T-helper 1 cell treated with Interleukin-12 subunit alpha and Interleukin-12 subunit beta and Interleukin-4 antibody, amounts not matched to agents 30 μg/mL and 1 μg/mL, for 36 hours (primary cell): ENCODE results near the gene CDH24.

ENCODE experiments used
- H3K27ac Mint-ChIP-seq: one replicate; pipeline ENCODE4 v1.8.0; 2021; ENCODE audit warnings: mild to moderate bottlenecking, mixed read lengths
- H3K27me3 Mint-ChIP-seq: one replicate; pipeline ENCODE4 v1.8.0; 2021; ENCODE audit warnings: low read depth, mixed read lengths
- H3K36me3 Mint-ChIP-seq: one replicate; pipeline ENCODE4 v1.8.0; 2021; ENCODE audit warnings: low read depth, mixed read lengths
- H3K4me1 Mint-ChIP-seq: one replicate; pipeline ENCODE4 v1.8.0; 2021; ENCODE audit warnings: low read depth, mixed read lengths
- H3K4me3 Mint-ChIP-seq: one replicate; pipeline ENCODE4 v1.8.0; 2021; ENCODE audit warnings: mild to moderate bottlenecking, moderate library complexity, mixed read lengths
- H3K9me3 Mint-ChIP-seq: one replicate; pipeline ENCODE4 v1.8.0; 2021; ENCODE audit warnings: mixed read lengths

Gene CDH24

GRCh38 chr14:23094666-23095195 lies 37.4 kb upstream of the CDH24 start, which contains the start of gene ACIN1:
Gene ACIN1, minus strand, starts transcription at chr14:23095136. Its CDS starts 24 bp downstream, at chr14:23095112.
- Mint-ChIP-seq H3K9me3 (no peaks in the 10 kb centered on the region), H3K4me3 (no peak within 1 kb of the TSS), H3K27me3 (no peaks in the 10 kb centered on the region), H3K4me1 (peaks cover 25% of the 10 kb centered on the region), H3K27ac (no peak within 1 kb of the TSS), H3K36me3 (peaks cover 27% of the 10 kb centered on the region)

DNA sequence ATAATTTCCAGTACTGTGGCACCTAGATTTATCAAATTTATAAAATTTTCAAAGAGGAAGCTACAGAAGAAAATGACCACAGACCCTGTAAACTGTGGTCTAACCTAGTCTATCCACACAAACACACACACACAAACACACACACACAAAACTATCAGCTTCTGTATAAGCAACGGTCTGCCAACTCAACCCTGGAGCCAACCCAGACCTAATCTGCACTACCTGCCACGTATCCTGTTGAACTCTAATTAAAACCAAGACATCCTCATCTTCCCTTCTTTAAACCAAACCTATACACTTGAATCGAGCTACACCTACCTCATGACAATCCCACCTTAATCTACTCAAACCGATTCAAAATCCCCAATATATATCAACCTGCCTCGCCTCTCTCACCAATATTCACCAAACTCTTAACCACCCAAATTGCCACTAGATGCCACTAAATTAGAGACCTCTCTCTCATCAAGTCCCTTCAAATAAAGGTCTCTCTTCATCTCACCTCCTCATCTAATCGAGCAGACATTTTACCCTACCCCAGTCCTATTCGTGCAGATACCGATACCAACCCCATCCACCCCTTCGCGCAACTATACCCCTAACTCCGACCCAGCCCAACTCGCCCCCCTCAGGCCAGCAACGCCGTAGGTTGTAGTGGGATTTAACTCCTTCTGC lies 36.8 kb upstream of the CDH24 start:
- H3K27me3 Mint-ChIP-seq = no peaks in the 10 kb centered on the region
- no peak overlapping the region for H3K4me3 Mint-ChIP-seq
- peaks cover 25% of the 10 kb centered on the region for H3K4me1 Mint-ChIP-seq
- no peak overlapping the region for H3K27ac Mint-ChIP-seq
- H3K36me3 Mint-ChIP-seq = peaks cover 31% of the 10 kb centered on the region
- no peaks in the 10 kb centered on the region for H3K9me3 Mint-ChIP-seq

DNA sequence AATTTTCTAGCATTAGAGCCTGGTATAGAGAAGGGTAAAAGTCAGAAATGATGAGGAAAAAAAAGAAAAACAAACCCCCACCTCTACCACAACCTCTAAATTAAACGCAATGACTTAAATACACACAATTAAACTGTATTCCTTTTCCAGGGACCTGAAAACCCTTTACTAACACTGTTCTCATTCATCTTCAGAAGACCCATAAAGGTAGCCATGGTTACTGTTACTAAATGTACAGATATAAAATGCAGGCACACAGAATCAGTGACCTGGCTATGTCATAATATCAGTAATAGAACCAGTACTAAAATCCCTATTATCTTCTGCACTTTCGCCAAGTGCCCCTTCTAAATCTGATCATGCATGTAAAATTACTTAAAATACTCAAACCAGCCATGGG lies 36.2 kb upstream of the CDH24 start:
- Mint-ChIP-seq H3K4me1 (peaks cover 25% of the 10 kb centered on the region), H3K9me3 (no peaks in the 10 kb centered on the region), H3K27me3 (no peaks in the 10 kb centered on the region), H3K27ac (no peak overlapping the region), H3K36me3 (peaks cover 30% of the 10 kb centered on the region), H3K4me3 (no peak overlapping the region)

DNA sequence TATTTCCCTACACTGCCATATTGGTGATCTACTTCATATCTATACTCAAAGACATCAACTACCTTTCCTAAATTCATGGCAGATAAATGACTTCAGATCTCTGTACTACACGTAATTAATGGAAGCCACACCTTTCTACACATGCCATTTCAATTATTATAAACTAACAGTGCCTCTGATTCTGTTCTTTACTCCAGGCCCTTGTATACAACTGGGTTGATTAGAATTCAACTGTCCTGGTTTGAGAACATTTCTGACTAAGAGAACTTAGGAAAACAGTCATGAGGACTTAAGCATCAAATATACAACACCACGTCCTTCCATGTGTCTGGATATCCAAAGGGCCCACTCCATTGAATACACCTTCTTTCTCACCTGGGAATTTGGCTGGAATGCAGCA lies 35.8 kb upstream of the CDH24 start:
- Mint-ChIP-seq H3K27me3 (no peaks in the 10 kb centered on the region), H3K4me1 (peaks cover 25% of the 10 kb centered on the region), H3K4me3 (no peak overlapping the region)

GRCh38 chr14:23091294-23092225 lies 34.2 kb upstream of the CDH24 start:
- no peak overlapping the region for H3K4me3 Mint-ChIP-seq
- no peaks in the 10 kb centered on the region for H3K27me3 Mint-ChIP-seq
- H3K9me3 Mint-ChIP-seq = no peaks in the 10 kb centered on the region
- peaks cover 31% of the 10 kb centered on the region for H3K36me3 Mint-ChIP-seq
- no peak overlapping the region for H3K27ac Mint-ChIP-seq
- H3K4me1 Mint-ChIP-seq = peaks cover 15% of the 10 kb centered on the region

More for the DNA sequence above, 35.8 kb upstream of the CDH24 start:
- H3K36me3 Mint-ChIP-seq = peaks cover 27% of the 10 kb centered on the region
- peak overlapping the region; percentile 13 for H3K27ac Mint-ChIP-seq
- no peaks in the 10 kb centered on the region for H3K9me3 Mint-ChIP-seq

DNA sequence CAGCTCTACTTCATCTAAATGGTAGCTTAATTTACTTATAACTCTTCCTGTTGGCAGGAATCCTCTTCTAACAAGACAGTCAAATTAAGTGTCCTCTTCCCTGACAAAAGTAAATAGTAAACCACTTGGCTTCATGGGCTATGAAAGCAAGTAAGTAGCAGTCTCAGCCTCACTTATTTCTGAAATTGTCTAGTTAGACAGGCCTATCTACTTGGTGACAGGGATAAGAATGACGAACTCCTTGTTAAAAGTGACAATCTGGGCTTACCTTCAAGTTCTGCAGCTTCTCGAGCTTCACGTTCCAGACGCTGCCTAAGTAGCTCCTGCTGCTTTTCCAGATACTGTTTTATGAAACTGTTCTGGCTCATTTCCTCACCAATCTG lies 32.9 kb upstream of the CDH24 start:
- Mint-ChIP-seq H3K9me3 (no peaks in the 10 kb centered on the region), H3K27ac (no peak overlapping the region), H3K4me3 (no peak overlapping the region), H3K4me1 (peaks cover 20% of the 10 kb centered on the region), H3K27me3 (no peaks in the 10 kb centered on the region), H3K36me3 (peaks cover 41% of the 10 kb centered on the region)

GRCh38 chr14:23089498-23090253 lies 32.4 kb upstream of the CDH24 start:
- Mint-ChIP-seq H3K36me3 (peaks cover 46% of the 10 kb centered on the region), H3K4me3 (no peak overlapping the region), H3K27me3 (no peaks in the 10 kb centered on the region), H3K4me1 (peaks cover 20% of the 10 kb centered on the region), H3K9me3 (no peaks in the 10 kb centered on the region), H3K27ac (no peak overlapping the region)

DNA sequence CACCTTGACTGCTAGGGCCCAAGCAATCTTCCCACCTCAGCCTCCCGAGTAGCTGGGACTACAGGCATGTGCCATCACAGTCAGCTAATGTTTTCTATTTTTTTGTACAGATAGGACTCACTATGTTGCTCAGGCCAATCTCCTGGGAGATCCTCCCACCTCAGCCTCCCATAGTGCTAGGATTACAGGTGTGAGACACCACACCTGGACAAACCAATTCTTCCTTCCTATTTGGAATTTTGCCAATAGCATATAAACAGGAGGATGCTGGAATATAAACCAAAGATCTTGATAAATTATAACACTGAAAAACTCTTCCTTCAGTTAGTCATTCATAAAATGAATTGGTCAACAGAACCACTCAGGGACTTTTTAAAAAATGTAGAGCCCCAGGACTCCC lies 29.2 kb upstream of the CDH24 start:
- peaks cover 44% of the 10 kb centered on the region for H3K36me3 Mint-ChIP-seq
- no peak overlapping the region for H3K4me3 Mint-ChIP-seq
- peaks cover 10% of the 10 kb centered on the region for H3K4me1 Mint-ChIP-seq

DNA sequence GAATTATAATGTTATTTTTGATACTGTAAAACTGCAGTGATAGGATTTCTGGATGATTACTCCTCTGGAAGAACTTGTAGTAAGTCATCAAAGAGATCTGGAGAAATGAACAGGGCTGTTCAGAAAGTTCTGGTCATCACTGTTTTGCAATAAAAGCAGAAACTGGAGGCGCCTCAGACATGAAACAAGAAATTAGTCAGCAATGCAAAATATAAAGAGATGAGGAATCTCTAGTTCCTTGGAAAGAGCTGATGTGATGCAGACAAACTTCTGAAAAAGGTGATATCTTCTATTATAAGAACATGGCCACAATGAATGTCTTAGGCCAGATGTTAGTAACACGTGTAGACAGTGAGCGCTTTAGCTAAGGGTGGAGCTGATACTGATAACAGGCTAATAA lies 28.1 kb upstream of the CDH24 start:
- H3K9me3 Mint-ChIP-seq = no peaks in the 10 kb centered on the region
- H3K36me3 Mint-ChIP-seq = peaks cover 51% of the 10 kb centered on the region
- H3K4me1 Mint-ChIP-seq = peaks cover 10% of the 10 kb centered on the region
- no peak overlapping the region for H3K4me3 Mint-ChIP-seq
- no peak overlapping the region for H3K27ac Mint-ChIP-seq
- no peaks in the 10 kb centered on the region for H3K27me3 Mint-ChIP-seq

More for the DNA sequence above, 29.2 kb upstream of the CDH24 start:
- Mint-ChIP-seq H3K9me3 (no peaks in the 10 kb centered on the region), H3K27me3 (no peaks in the 10 kb centered on the region), H3K27ac (no peak overlapping the region)

- Mint-ChIP-seq H3K27me3 (no peaks in the 10 kb centered on the region), H3K27ac (no peak overlapping the region), H3K4me3 (no peak overlapping the region), H3K9me3 (no peaks in the 10 kb centered on the region), H3K36me3 (peaks cover 57% of the 10 kb centered on the region), H3K4me1 (peaks cover 2% of the 10 kb centered on the region)
Observed at GRCh38 chr14:23080474-23080873, 23.2 kb upstream of the CDH24 start.

DNA sequence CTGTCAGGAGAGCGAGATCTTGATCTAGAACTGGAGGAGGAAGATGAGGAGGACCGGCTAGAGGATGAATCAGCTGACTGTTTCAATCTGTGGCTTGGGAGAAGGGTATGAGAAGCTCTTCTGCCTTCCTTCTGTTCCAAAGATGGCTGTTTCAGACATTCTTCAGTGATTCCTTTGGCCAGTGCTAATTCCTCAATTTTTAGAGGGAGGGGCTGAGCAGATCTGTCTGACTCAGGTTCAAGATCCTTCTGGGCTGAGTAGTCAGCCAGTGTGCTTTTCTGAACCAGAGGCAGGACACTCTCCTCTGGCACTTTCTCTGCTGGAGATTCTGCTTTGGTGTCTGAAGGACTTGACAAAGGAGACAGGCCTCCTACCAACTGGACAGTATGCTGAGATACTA lies 22.4 kb upstream of the CDH24 start:
- no peak overlapping the region for H3K27ac Mint-ChIP-seq
- H3K4me1 Mint-ChIP-seq = no peaks in the 10 kb centered on the region
- H3K27me3 Mint-ChIP-seq = no peaks in the 10 kb centered on the region
- peaks cover 55% of the 10 kb centered on the region for H3K36me3 Mint-ChIP-seq
- no peaks in the 10 kb centered on the region for H3K9me3 Mint-ChIP-seq
- no peak overlapping the region for H3K4me3 Mint-ChIP-seq

GRCh38 chr14:23078692-23079116 lies 21.4 kb upstream of the CDH24 start:
- Mint-ChIP-seq H3K27ac (no peak overlapping the region), H3K9me3 (no peaks in the 10 kb centered on the region), H3K36me3 (peaks cover 55% of the 10 kb centered on the region), H3K4me3 (no peak overlapping the region), H3K27me3 (no peaks in the 10 kb centered on the region), H3K4me1 (no peaks in the 10 kb centered on the region)

DNA sequence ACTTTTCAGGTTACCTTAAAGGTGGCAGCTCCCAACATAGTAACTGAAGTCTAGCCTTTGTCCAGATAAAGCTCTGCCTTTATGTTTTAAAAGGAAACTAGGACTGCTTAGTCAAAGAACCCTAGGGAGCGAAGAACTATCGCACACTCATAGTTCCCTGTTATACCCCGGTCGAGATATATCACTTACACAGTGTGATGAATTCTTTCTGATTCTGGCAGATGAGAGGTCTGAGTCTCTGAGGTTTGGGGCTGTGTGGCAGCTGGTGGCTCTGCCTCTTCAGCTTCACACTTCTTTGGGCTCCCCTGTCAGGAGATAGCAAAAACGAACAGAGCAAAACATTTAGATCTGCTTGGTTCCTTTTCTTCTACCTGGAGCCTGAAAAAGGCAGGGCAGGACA lies 20.6 kb upstream of the CDH24 start:
- Mint-ChIP-seq H3K36me3 (peaks cover 55% of the 10 kb centered on the region), H3K9me3 (no peaks in the 10 kb centered on the region), H3K27me3 (no peaks in the 10 kb centered on the region), H3K27ac (no peak overlapping the region), H3K4me3 (no peak overlapping the region), H3K4me1 (no peaks in the 10 kb centered on the region)

GRCh38 chr14:23076785-23077408 lies 19.6 kb upstream of the CDH24 start:
- Mint-ChIP-seq H3K27me3 (no peaks in the 10 kb centered on the region), H3K27ac (no peak overlapping the region), H3K4me3 (no peak overlapping the region), H3K4me1 (peaks cover 5% of the 10 kb centered on the region), H3K36me3 (peaks cover 62% of the 10 kb centered on the region), H3K9me3 (no peaks in the 10 kb centered on the region)
